B cell (primary cell): ENCODE data around the gene CRMP1. TPM values are rescaled to one million over a fixed set of nuclear protein-coding genes. Genes with fewer than 3 reads are reported as not detected.

Experiments
- ATAC-seq: fragments of 200-7000 bp; cut with Tn5 transposase; one replicate; pipeline ENCODE4 v1.10.0; 2021; ENCODE audit warnings: low read depth, mild to moderate bottlenecking, moderate number of reproducible peaks, moderate library complexity
- CTCF ChIA-PET: fragments of 350-600 bp; sonication (Branson Sonifier 250); formaldehyde crosslinking; loops from one replicate; lab custom pipeline; 2021; ENCODE audit warnings: antibody characterized with exemption, inconsistent platforms; lab: Charles Lee
- POLR2A ChIA-PET: fragments of 350-600 bp; sonication (Branson Sonifier 250); formaldehyde crosslinking; loops from one replicate; lab custom pipeline; 2021; ENCODE audit warnings: antibody characterized with exemption; lab: Charles Lee
- DNase-seq: peaks from one replicate; pipeline ENCODE4 v3.0.0; 2013
- H2AFZ ChIP-seq: 2 replicates; pipeline ENCODE4 v1.6.1; 2012; ENCODE audit warnings: mild to moderate bottlenecking, low read depth, low read length; ENCODE audit not compliant: insufficient read depth, poor library complexity, severe bottlenecking
- H3K27ac ChIP-seq, 2 donors: 1 replicate in 1 of 2; 2 replicates in 1 of 2; pipeline ENCODE4 v1.5.1; 2012 to 2013; ENCODE audit warnings: low read length in 2 of 2, mild to moderate bottlenecking in 2 of 2, moderate library complexity in 1 of 2
- H3K27me3 ChIP-seq, 4 experiments: fragments of 200-600 bp in 1 of 4; sonication (generic) in 1 of 4; replicated peaks in 1 of 4; 1 replicate in 2 of 4; 2 replicates in 2 of 4; pipeline versions ENCODE4 v1.6.1 to v1.7.0; 2013 to 2016; ENCODE audit warnings: low read length in 3 of 4, mild to moderate bottlenecking in 2 of 4, mixed read lengths in 1 of 4, moderate library complexity in 1 of 4; ENCODE audit not compliant: insufficient read depth in 4 of 4, control insufficient read depth in 3 of 4; ENCODE audit errors: control extremely low read depth in 1 of 4
- H3K36me3 ChIP-seq, 2 experiments: replicated peaks in 1 of 2; 1 replicate in 1 of 2; 2 replicates in 1 of 2; pipeline versions ENCODE4 v1.6.1 to v1.7.1; 2013; ENCODE audit warnings: low read length in 1 of 2; ENCODE audit not compliant: insufficient read depth in 2 of 2, control insufficient read depth in 1 of 2; ENCODE audit errors: control extremely low read depth in 1 of 2, extremely low read depth in 1 of 2
- H3K4me1 ChIP-seq, 2 donors: fragments of 200-600 bp in 1 of 2; sonication (generic) in 1 of 2; 1 replicate in 1 of 2; 2 replicates in 1 of 2; pipeline versions ENCODE4 v1.5.1 to v1.6.1; 2013 to 2017; ENCODE audit warnings: low read length in 2 of 2; ENCODE audit not compliant: control insufficient read depth in 2 of 2, insufficient read depth in 2 of 2
- H3K4me2 ChIP-seq: replicated peaks from 2 replicates; pipeline ENCODE3; 2012; ENCODE audit warnings: mild to moderate bottlenecking, low read depth, low read length; ENCODE audit not compliant: poor library complexity, severe bottlenecking
- H3K4me3 ChIP-seq, 5 experiments: fragments of 200-600 bp in 1 of 5; sonication (generic) in 1 of 5; 1 replicate in 3 of 5; 2 replicates in 2 of 5; pipeline versions ENCODE4 v1.5.1 to v1.7.0; 2011 to 2016; ENCODE audit warnings: low read length in 4 of 5, mild to moderate bottlenecking in 4 of 5, low read depth in 2 of 5, control low read depth in 1 of 5, moderate library complexity in 1 of 5; ENCODE audit not compliant: insufficient read depth in 1 of 5; ENCODE audit errors: control extremely low read depth in 1 of 5, extremely low read depth in 1 of 5
- H3K79me2 ChIP-seq: fragments of 200-600 bp; sonication (generic); one replicate; pipeline ENCODE4 v1.6.0; 2016; ENCODE audit warnings: low read length; ENCODE audit not compliant: control insufficient read depth, insufficient read depth
- H3K9ac ChIP-seq: fragments of 200-600 bp; sonication (generic); 2 replicates; pipeline ENCODE4 v1.6.1; 2017; ENCODE audit warnings: mild to moderate bottlenecking, low read length, moderate library complexity
- H3K9me3 ChIP-seq, 3 donors: one replicate each; pipeline versions ENCODE4 v1.6.1 to v1.7.1; 2013; ENCODE audit warnings: low read length in 2 of 3; ENCODE audit not compliant: control insufficient read depth in 2 of 3, insufficient read depth in 1 of 3; ENCODE audit errors: control extremely low read depth in 1 of 3
- H4K20me1 ChIP-seq: 2 replicates; pipeline ENCODE4 v1.6.0; 2012; ENCODE audit warnings: mild to moderate bottlenecking, low read length; ENCODE audit not compliant: insufficient read depth, control insufficient read depth, poor library complexity, severe bottlenecking
- H3K27ac Mint-ChIP-seq: one replicate; pipeline ENCODE4 v1.8.0; 2021; ENCODE audit warnings: mixed read lengths
- H3K27me3 Mint-ChIP-seq: one replicate; pipeline ENCODE4 v1.8.0; 2021; ENCODE audit warnings: mixed read lengths
- H3K4me1 Mint-ChIP-seq: one replicate; pipeline ENCODE4 v1.8.0; 2021; ENCODE audit warnings: mixed read lengths
- H3K4me3 Mint-ChIP-seq: one replicate; pipeline ENCODE4 v1.8.0; 2021; ENCODE audit warnings: mixed read lengths
- H3K9me3 Mint-ChIP-seq: one replicate; pipeline ENCODE4 v1.8.0; 2022; ENCODE audit warnings: mixed read lengths; ENCODE audit not compliant: insufficient read depth
- CTCF ChIP-seq: fragments of 200-600 bp; IDR thresholded peaks from one replicate; pipeline ENCODE4 v1.8.0; 2022; ENCODE audit warnings: antibody characterized with exemption, mild to moderate bottlenecking
- EZH2 ChIP-seq: IDR thresholded peaks from 2 replicates; pipeline ENCODE4 v1.6.1; 2012; ENCODE audit warnings: borderline replicate concordance, low read depth, mild to moderate bottlenecking, moderate library complexity, low read length; ENCODE audit not compliant: insufficient read depth, poor library complexity, severe bottlenecking
- WGBS: methylation state at CpG from one replicate; pipeline ENCODE4 v1.1.5; 2013; ENCODE audit warnings: missing lambda C conversion rate; ENCODE audit not compliant: insufficient coverage; 5-methylcytosine and 5-hydroxymethylcytosine counted together
- intact Hi-C: fragments of 100-400 bp; cut with micrococcal nuclease; formaldehyde crosslinking; loops from one replicate; pipeline ENCODE4 v1.10.0; 2022
- polyA plus RNA-seq: library from polyadenylated mRNA; depleted of rRNA; stranded (reverse); fragments of >200 nt; gene quantifications from 2 replicates; pipeline ENCODE4 v1.2.3, GENCODE V29; 2012
- total RNA-seq, 2 donors: library from RNA; stranded (reverse); fragments of 120-200 nt in 1 of 2; gene quantifications; 1 replicate in 1 of 2; 2 replicates in 1 of 2; pipeline versions ENCODE4 v1.2.3 to v1.2.4, GENCODE V29; 2013 to 2022

The CRMP1 gene
- total and polyA plus RNA-seq, 2 donors (not counting 1 experiment from before 2014, with no cell fraction given): 0.13 TPM; not detected in 1

DNA sequence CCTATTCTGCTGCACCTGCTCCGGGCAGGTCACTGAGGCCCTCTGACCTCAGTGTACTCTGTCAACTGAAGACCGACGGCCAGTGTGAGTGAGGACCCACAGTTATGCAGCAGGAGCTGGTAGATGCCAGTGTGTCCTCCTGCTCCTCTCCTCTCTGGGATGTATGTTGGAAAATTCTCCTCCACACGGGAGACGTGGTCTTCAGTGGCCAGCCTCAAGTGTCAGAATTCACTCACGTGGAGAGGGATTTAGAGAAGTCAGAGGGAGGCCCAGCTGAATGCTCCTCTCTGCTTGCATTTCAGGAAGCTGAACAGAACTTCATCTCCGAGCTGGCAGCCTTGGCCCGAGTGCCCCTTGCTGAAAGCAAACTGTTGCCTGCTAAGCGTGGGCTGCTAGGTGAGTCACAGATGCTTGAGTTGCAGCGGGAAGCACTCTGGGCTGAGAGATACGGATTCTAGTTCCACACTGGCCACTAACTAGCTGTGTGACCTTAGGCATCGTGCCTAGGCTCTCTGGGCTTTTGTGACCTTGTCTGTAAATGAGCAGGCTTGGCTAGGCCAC lies 83.6 kb downstream of the CRMP1 start:
- Histone ChIP-seq H3K9ac (no peak overlapping the region), H3K79me2 (no peaks in the 10 kb centered on the region), H3K27ac (no peak overlapping the region), H3K4me3 (no peak overlapping the region), H4K20me1 (no peaks in the 10 kb centered on the region), H3K9me3 (peaks cover 0 to 8% (median 0%) of the 10 kb centered on the region in 3 donors), H3K27me3 (no peaks in the 10 kb centered on the region), H3K4me1 (no peaks in the 10 kb centered on the region), H3K36me3 (no peaks in the 10 kb centered on the region), H2AFZ (no peak overlapping the region), H3K4me2 (no peak overlapping the region)
- ChIA-PET POLR2A (no interaction called here), CTCF (no interaction called here)
- 91% methylated on average over 11 of the region's 12 CpGs for WGBS
- ATAC-seq (no peak), DNase-seq (no peak)
- TF ChIP-seq CTCF (no peak), EZH2 (no peak)
- intact Hi-C loops: no loop called here
- Mint-ChIP-seq H3K4me1 (no peaks in the 10 kb centered on the region), H3K9me3 (no peaks in the 10 kb centered on the region), H3K27ac (no peak overlapping the region), H3K4me3 (no peak overlapping the region), H3K27me3 (no peaks in the 10 kb centered on the region)

DNA sequence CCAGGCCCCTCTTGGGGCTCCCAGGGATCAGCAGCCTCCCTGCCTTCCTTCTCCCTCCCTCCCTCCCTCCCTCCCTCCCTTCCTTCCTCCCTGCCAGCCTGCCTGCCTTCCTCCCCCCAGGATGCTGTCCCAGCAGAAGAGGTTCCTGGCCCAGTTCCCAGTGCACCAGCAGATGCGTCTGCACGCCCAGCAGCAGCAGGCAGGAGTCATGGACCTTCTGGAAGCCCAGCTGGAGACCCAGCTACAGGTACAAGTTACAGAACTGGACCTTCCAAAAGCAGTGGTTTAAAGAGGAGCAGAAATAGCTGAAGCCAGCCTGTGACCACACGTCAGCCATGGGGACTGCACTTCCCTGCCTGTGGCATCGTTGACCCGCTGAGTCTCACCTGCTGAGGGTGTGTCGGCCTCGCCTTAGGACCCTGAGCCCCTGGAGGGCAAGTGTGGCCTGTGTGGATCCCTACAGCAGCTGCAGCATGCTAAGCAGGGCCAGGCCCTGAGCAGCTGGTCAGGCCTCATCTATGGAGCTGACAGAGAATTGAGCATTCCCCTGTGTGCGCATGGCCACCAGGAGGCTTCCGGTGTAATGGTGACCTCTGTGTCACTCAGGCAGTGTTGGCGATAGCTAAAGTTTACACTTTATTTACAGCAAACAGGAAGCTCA lies 84.7 kb downstream of the CRMP1 start:
- Histone ChIP-seq H4K20me1 (no peaks in the 10 kb centered on the region), H3K36me3 (no peaks in the 10 kb centered on the region), H3K9ac (no peak overlapping the region), H3K79me2 (no peaks in the 10 kb centered on the region), H3K27ac (no peak overlapping the region), H2AFZ (no peak overlapping the region), H3K27me3 (no peaks in the 10 kb centered on the region), H3K4me2 (no peak overlapping the region), H3K9me3 (peaks cover 0 to 8% (median 0%) of the 10 kb centered on the region in 3 donors), H3K4me1 (no peaks in the 10 kb centered on the region), H3K4me3 (no peak overlapping the region)
- Mint-ChIP-seq H3K27ac (no peak overlapping the region), H3K4me1 (no peaks in the 10 kb centered on the region), H3K4me3 (no peak overlapping the region), H3K9me3 (no peaks in the 10 kb centered on the region), H3K27me3 (no peaks in the 10 kb centered on the region)
- ATAC-seq: no peak
- TF ChIP-seq EZH2 (no peak), CTCF (no peak)
- 80% methylated on average over 7 of the region's 10 CpGs for WGBS
- no peak for DNase-seq
- ChIA-PET POLR2A (no interaction called here), CTCF (no interaction called here)
- intact Hi-C loops: no loop called here
